Uterine smooth muscle cell (primary cell): ENCODE results near the gene ASB6. TPM values are rescaled to one million over a fixed set of nuclear protein-coding genes. Genes with fewer than 3 reads are reported as not detected.

Experiments
- total RNA-seq: library from RNA; depleted of rRNA; stranded (reverse); fragments of >200 nt; gene quantifications from 2 replicates; pipeline ENCODE4 v1.2.3, GENCODE V29; 2014

ASB6 gene, protein sequence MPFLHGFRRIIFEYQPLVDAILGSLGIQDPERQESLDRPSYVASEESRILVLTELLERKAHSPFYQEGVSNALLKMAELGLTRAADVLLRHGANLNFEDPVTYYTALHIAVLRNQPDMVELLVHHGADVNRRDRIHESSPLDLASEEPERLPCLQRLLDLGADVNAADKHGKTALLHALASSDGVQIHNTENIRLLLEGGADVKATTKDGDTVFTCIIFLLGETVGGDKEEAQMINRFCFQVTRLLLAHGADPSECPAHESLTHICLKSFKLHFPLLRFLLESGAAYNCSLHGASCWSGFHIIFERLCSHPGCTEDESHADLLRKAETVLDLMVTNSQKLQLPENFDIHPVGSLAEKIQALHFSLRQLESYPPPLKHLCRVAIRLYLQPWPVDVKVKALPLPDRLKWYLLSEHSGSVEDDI
- 12.7 and 17.8 TPM in 2 replicates for total RNA-seq

DNA sequence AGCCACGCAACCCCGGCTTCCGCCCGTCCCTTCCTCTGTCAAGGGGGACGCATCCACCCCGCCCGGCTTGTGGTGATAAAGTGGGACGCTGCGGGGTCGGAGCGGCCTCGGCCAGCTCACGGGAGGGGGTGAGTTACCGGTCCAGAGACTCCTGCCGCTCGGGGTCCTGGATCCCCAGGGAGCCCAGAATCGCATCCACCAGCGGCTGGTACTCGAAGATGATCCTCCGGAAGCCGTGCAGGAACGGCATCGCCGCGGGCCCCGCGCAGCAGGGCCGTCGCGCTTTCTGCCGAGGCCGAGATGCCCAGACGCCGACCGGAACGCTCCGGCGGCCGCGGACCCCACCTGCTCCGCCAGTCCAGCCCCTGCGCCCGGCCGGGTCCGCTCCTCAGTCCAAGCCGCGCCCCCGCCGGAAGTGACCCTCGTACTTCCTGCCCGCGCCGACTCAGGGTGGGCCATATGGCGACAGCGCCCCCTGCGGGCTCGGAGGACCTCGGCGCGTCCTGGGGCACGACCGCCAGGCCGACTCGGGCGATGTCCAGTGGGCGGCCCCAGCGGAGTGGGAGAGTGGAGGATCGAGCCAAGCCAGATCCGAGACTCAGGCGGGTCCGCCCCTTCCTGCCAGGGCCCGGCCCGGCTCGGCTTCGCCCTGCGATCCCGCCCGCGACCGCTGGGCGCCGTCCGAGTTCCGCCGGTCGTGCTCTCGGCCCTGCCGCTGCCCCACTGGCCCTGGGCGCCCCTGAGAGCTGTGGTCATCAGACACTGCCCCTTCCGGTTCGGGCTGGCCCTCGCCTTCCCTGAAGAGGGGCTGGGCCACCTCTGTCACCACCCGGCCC, at the start of gene ASB6:
TSS of gene ASB6 (minus strand) at position 402 of the 836 bp plus-strand sequence. CDS start at position 250, 152 bp downstream.

DNA sequence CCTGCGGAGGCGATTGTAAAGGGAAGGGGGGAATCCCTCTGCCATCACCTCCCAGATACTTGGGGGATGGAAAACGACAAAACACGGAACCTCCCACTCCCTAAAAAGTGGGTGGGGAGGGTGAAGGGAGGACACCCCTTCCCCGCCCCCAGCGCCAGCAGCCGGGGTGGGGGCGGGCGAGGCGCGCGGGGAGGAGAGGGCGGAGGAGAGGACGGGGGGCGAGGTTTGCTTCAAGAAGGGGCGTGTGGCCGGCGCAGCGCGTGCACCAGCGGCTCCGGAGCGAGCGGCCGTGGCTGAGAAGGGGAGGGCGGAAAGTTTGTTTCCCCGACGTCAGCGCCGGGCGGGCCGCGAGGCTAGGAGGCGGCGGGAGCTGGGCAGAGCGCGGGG, 23.4 kb upstream of the ASB6 start, which contains the start of gene PRRX2:
TSS of gene PRRX2 (plus strand) at position 259 of the 387 bp plus-strand sequence. CDS start 221 bp downstream, outside the sequence.

DNA sequence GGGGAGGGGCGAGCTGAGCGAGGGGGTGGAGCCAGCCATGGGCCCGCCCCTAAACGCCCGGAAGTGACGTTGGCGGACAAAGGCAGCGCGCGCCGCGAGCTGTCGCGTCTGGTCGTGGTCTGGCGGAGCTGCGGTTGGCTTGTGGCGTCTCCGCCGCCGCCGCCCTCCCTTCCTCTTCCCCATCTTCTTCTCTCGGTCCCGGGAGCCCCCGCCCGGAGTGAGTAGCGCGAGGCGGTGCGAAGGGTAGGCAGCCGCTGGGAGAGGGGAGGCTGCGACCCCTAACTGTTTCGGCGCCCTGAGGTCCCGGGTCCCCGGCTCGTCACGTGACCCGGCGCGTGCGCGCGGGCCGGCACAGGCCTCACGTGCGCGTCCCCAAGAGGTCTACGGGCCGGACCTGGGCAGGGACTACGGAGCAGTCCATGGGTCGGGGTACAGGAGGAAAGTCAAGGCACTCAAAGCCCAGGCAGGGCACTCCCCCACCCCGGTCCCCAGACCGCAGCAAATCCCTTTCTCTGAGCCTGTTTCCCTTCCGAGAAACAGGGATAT, 15.8 kb downstream of the ASB6 start, which contains the start of gene NTMT1:
TSS of gene NTMT1 (plus strand) at position 85 of the 546 bp plus-strand sequence. CDS start 6,541 bp downstream, outside the sequence.

GRCh38 chr9:129620669-129621295, 21.2 kb downstream of the ASB6 start, which contains the start of gene C9orf50:
Gene C9orf50, minus strand, starts transcription at chr9:129621101. Its CDS starts 527 bp downstream, at chr9:129620574.

Other genes starting within 250 kb of the ASB6 start
- gene C9orf50, start 21.1 kb downstream of the ASB6 start, total RNA-seq, result 0.12 TPM in 1 of 2 replicates, not detected in the other
- 43.1 and 70.9 TPM in 2 replicates for gene NTMT1, start 16.0 kb downstream of the ASB6 start, total RNA-seq
- 2.0 and 3.8 TPM in 2 replicates for gene PRRX2, start 23.5 kb upstream of the ASB6 start, total RNA-seq
- 2.4 and 4.1 TPM in 2 replicates for gene PTGES, start 110.9 kb upstream of the ASB6 start, total RNA-seq
- gene TOR1B, start 161.0 kb upstream of the ASB6 start, total RNA-seq, result 38.0 and 38.7 TPM in 2 replicates
- 31.2 and 38.0 TPM in 2 replicates for gene TOR1A, start 182.0 kb upstream of the ASB6 start, total RNA-seq
- gene C9orf78, start 193.1 kb upstream of the ASB6 start, total RNA-seq, result 39.0 and 53.2 TPM in 2 replicates
- 9.4 and 13.9 TPM in 2 replicates for gene USP20, start 193.3 kb upstream of the ASB6 start, total RNA-seq